Endodermal cell (in vitro differentiated cells): ENCODE results near the gene CNBD2. TPM values are rescaled to one million over a fixed set of nuclear protein-coding genes. Genes with fewer than 3 reads are reported as not detected.
"Not testable (repeated sequence)": the region's sequence is repeated elsewhere in the genome, so short reads cannot be mapped to it uniquely, and the experiment has no call there.

ENCODE experiments used
- DNase-seq: peaks from one replicate; pipeline ENCODE4 v3.0.0-alpha.2; 2017
- H3K27ac ChIP-seq: 2 replicates; pipeline ENCODE4 v1.5.1; 2013; ENCODE audit warnings: mild to moderate bottlenecking, low read depth, low read length, moderate library complexity
- H3K27me3 ChIP-seq: 2 replicates; pipeline ENCODE4 v1.6.1; 2013; ENCODE audit warnings: mild to moderate bottlenecking, low read length, moderate library complexity; ENCODE audit not compliant: insufficient read depth, control insufficient read depth, poor library complexity, severe bottlenecking
- H3K36me3 ChIP-seq: 2 replicates; pipeline ENCODE4 v1.7.0; 2013; ENCODE audit warnings: mild to moderate bottlenecking, low read length, moderate library complexity; ENCODE audit not compliant: control insufficient read depth, insufficient read depth
- H3K4me1 ChIP-seq: one replicate; pipeline ENCODE4 v1.7.0; 2013; ENCODE audit warnings: low read length; ENCODE audit not compliant: control insufficient read depth, insufficient read depth
- H3K4me3 ChIP-seq: 2 replicates; pipeline ENCODE4 v1.5.1; 2013; ENCODE audit warnings: mild to moderate bottlenecking, low read length, moderate library complexity
- H3K9ac ChIP-seq: 2 replicates; pipeline ENCODE4 v1.6.1; 2013; ENCODE audit warnings: mild to moderate bottlenecking, low read length, moderate library complexity; ENCODE audit not compliant: poor library complexity, severe bottlenecking; ENCODE audit errors: extremely low read depth
- H3K9me3 ChIP-seq: 2 replicates; pipeline ENCODE4 v1.6.1; 2013; ENCODE audit warnings: mild to moderate bottlenecking, low read length, moderate library complexity; ENCODE audit not compliant: control insufficient read depth
- H3K27ac Mint-ChIP-seq: 2 replicates; pipeline ENCODE4 v1.8.0; 2020; ENCODE audit warnings: mixed read lengths
- H3K27me3 Mint-ChIP-seq: 2 replicates; pipeline ENCODE4 v1.8.0; 2021; ENCODE audit warnings: mild to moderate bottlenecking, mixed read lengths; ENCODE audit not compliant: insufficient read depth
- H3K36me3 Mint-ChIP-seq: 2 replicates; pipeline ENCODE4 v1.8.0; 2020; ENCODE audit warnings: low read depth, mixed read lengths
- H3K4me1 Mint-ChIP-seq: 2 replicates; pipeline ENCODE4 v1.8.0; 2020; ENCODE audit warnings: mixed read lengths
- H3K4me3 Mint-ChIP-seq: 2 replicates; pipeline ENCODE4 v1.8.0; 2020; ENCODE audit warnings: mild to moderate bottlenecking, moderate library complexity, mixed read lengths
- H3K9me3 Mint-ChIP-seq: 2 replicates; pipeline ENCODE4 v1.8.0; 2020; ENCODE audit warnings: mild to moderate bottlenecking, mixed read lengths
- CTCF ChIP-seq: fragments of 200-600 bp; sonication (generic); conservative IDR thresholded peaks from 2 replicates; pipeline ENCODE4 v1.5.0; 2021; ENCODE audit warnings: antibody characterized with exemption, mild to moderate bottlenecking
- WGBS, 2 experiments: methylation state at CpG; one replicate each; pipeline versions ENCODE4 v1.1.5 to v1.1.7; 2013; ENCODE audit warnings: missing lambda C conversion rate in 2 of 2, mixed read lengths in 1 of 2; ENCODE audit not compliant: insufficient coverage in 1 of 2, insufficient read length in 1 of 2; 5-methylcytosine and 5-hydroxymethylcytosine counted together
- total RNA-seq, 2 donors: library from RNA; stranded (reverse); fragmentation: NEBNext Ultra II Directional in 1 of 2; extraction: Animal tissue kit (Norgen Biotek cat#: 25700) in 1 of 2; gene quantifications; 2 replicates in 1 of 2; 3 replicates in 1 of 2; pipeline ENCODE4 v1.2.1, GENCODE V29; 2021

Gene CNBD2
- total RNA-seq, 2 donors from 2014 or later, result 1.3 to 1.9 TPM

- Histone ChIP-seq H3K36me3 (no peaks in the 10 kb centered on the region), H3K27ac (no peak overlapping the region), H3K27me3 (no peaks in the 10 kb centered on the region), H3K9me3 (no peaks in the 10 kb centered on the region), H3K4me3 (no peak overlapping the region), H3K9ac (no peak overlapping the region), H3K4me1 (no peaks in the 10 kb centered on the region)
- Mint-ChIP-seq H3K4me1 (no peaks in the 10 kb centered on the region), H3K9me3 (no peaks in the 10 kb centered on the region), H3K36me3 (no peaks in the 10 kb centered on the region), H3K4me3 (no peak overlapping the region), H3K27ac (no peak overlapping the region), H3K27me3 (peaks cover 4% of the 10 kb centered on the region)
- no peak for DNase-seq
- TF ChIP-seq CTCF, result no peak
- WGBS, 2 experiments, result 96% methylated on average over 2 of the region's 2 CpGs
These were observed 103.5 kb downstream of the CNBD2 start for GRCh38 chr20:36071848-36072247.

- Mint-ChIP-seq H3K27ac (no peak overlapping the region), H3K4me3 (no peak overlapping the region), H3K4me1 (no peaks in the 10 kb centered on the region), H3K27me3 (peaks cover 6% of the 10 kb centered on the region), H3K9me3 (no peaks in the 10 kb centered on the region), H3K36me3 (no peaks in the 10 kb centered on the region)
- H3K9me3 ChIP-seq, result no peaks in the 10 kb centered on the region
- no peaks in the 10 kb centered on the region for H3K4me1 ChIP-seq
- no peak overlapping the region for H3K4me3 ChIP-seq
- no peaks in the 10 kb centered on the region for H3K27me3 ChIP-seq
- TF ChIP-seq CTCF, result no peak
- no peak for DNase-seq
- no peak overlapping the region for H3K27ac ChIP-seq
- no peaks in the 10 kb centered on the region for H3K36me3 ChIP-seq
- no peak overlapping the region for H3K9ac ChIP-seq
- WGBS, 2 experiments, result 77 to 83% methylated on average over 2 of the region's 2 CpGs
These were observed 106.6 kb downstream of the CNBD2 start for GRCh38 chr20:36074983-36075382.

- not testable (repeated sequence) for H3K27me3 ChIP-seq, H3K9me3 ChIP-seq, H3K4me3 Mint-ChIP-seq, H3K4me1 Mint-ChIP-seq, H3K36me3 Mint-ChIP-seq, H3K36me3 ChIP-seq, H3K27me3 Mint-ChIP-seq, H3K4me3 ChIP-seq, DNase-seq, H3K27ac Mint-ChIP-seq, H3K9ac ChIP-seq, H3K27ac ChIP-seq, H3K9me3 Mint-ChIP-seq, H3K4me1 ChIP-seq
- WGBS, 2 experiments, result 90 to 93% methylated on average over 2 to 5 of the region's 5 CpGs
- peak; percentile 22 for TF ChIP-seq CTCF
These were observed 109.4 kb downstream of the CNBD2 start for GRCh38 chr20:36077762-36078161.
